K562 (cell line): ENCODE results near the gene CDSN. TPM values are rescaled to one million over a fixed set of nuclear protein-coding genes. Genes with fewer than 3 reads are reported as not detected.
A peak's percentile ranks its signal among the peaks of the same experiment; 100 is the strongest.

Experiments used
- CBFB ChIP-seq: sonication (generic); formaldehyde crosslinking; IDR thresholded peaks from 2 replicates; pipeline ENCODE4 v1.4.0; 2020; ENCODE audit warnings: mild to moderate bottlenecking, missing genetic modification reagents
- CREB3L1 ChIP-seq: fragments of 450-650 bp; IDR thresholded peaks from 2 replicates; pipeline ENCODE4 v1.6.1; 2014; ENCODE audit warnings: low read depth, mild to moderate bottlenecking, moderate library complexity, borderline replicate concordance
- CTBP1 ChIP-seq: fragments of 450-650 bp; IDR thresholded peaks from 2 replicates; pipeline ENCODE4 v1.6.1; 2016; ENCODE audit warnings: borderline replicate concordance
- EGR1 ChIP-seq: fragments of 450-650 bp; conservative IDR thresholded peaks from 2 replicates; pipeline ENCODE4 v1.6.1; 2017; ENCODE audit warnings: mild to moderate bottlenecking
- FOS ChIP-seq: IDR thresholded peaks from 3 replicates; pipeline ENCODE4 v1.6.1; 2011; ENCODE audit not compliant: insufficient read length; ENCODE audit errors: extremely low read depth
- FOXO4 ChIP-seq: fragments of 450-650 bp; formaldehyde crosslinking; IDR thresholded peaks from 2 replicates; pipeline ENCODE4 v1.4.0; 2020; ENCODE audit warnings: mild to moderate bottlenecking, moderate library complexity
- GTF2E2 ChIP-seq: fragments of 200-800 bp; sonication (Bioruptor generic); IDR thresholded peaks from 2 replicates; pipeline ENCODE4 v1.6.1; 2016; ENCODE audit warnings: missing genetic modification characterization, missing compliant biosample characterization
- HDAC2 ChIP-seq: fragments of 450-650 bp; IDR thresholded peaks from 2 replicates; pipeline ENCODE4 v1.6.1; 2016; ENCODE audit warnings: mild to moderate bottlenecking
- IFI16 ChIP-seq: fragments of 250-450 bp; sonication (Bioruptor Pico); IDR thresholded peaks from 2 replicates; pipeline ENCODE4 v2.1.2; 2022; ENCODE audit warnings: mild to moderate bottlenecking, inconsistent platforms
- MNT ChIP-seq, 2 experiments: fragments of 450-650 bp; conservative IDR thresholded peaks; 2 replicates each; pipeline ENCODE4 v1.6.1; 2017; ENCODE audit warnings: mild to moderate bottlenecking in 2 of 2, moderate library complexity in 2 of 2
- NEUROD1 ChIP-seq: fragments of 150-350 bp; IDR thresholded peaks from 2 replicates; pipeline ENCODE4 v1.6.1; 2014; ENCODE audit warnings: borderline replicate concordance, low read length, low read depth; ENCODE audit not compliant: partially characterized antibody
- RBM25 ChIP-seq: fragments of 200-400 bp; formaldehyde crosslinking; IDR thresholded peaks from 2 replicates; pipeline ENCODE4 v1.6.1; 2018; ENCODE audit warnings: low read length, low read depth, moderate library complexity; ENCODE audit not compliant: severe bottlenecking
- RHOXF2B ChIP-seq: fragments of 250-450 bp; sonication (Bioruptor Pico); conservative IDR thresholded peaks from 2 replicates; pipeline ENCODE4 v1.5.1; 2021
- SREBF1 ChIP-seq: fragments of 150-350 bp; IDR thresholded peaks from 2 replicates; pipeline ENCODE4 v1.6.1; 2014; ENCODE audit warnings: antibody characterized with exemption, low read depth, low read length, borderline replicate concordance
- TAF7 ChIP-seq: fragments of 450-650 bp; IDR thresholded peaks from 2 replicates; pipeline ENCODE4 v1.6.1; 2016; ENCODE audit warnings: missing genetic modification characterization, missing compliant biosample characterization
- ZNF140 ChIP-seq: fragments of 250-450 bp; sonication (Bioruptor Pico); IDR thresholded peaks from 2 replicates; pipeline ENCODE4 v1.8.0; 2021; ENCODE audit warnings: moderate library complexity, mild to moderate bottlenecking, inconsistent platforms
- polyA plus RNA-seq, 8 experiments: library from polyadenylated mRNA; depleted of rRNA in 4 of 8; stranded (reverse) in 5 of 8; unstranded in 3 of 8; fragments of >200 nt; fragmentation: Nextera tagmentation in 2 of 8; fragmentation: Illumina TruSeq in 1 of 8; extraction: Ambion mirVana in 2 of 8; extraction: Trizol in 1 of 8; gene quantifications; 2 replicates each; pipeline versions ENCODE4 v1.2.1 to v1.2.3, GENCODE V29; 2011 to 2014; ENCODE audit warnings: inconsistent platforms in 1 of 8, missing spikeins in 1 of 8
- total RNA-seq, 7 experiments: library from RNA; depleted of rRNA in 6 of 7; stranded (reverse); fragments of >200 nt in 6 of 7; fragmentation: Illumina TruSeq in 2 of 7; extraction: Trizol in 2 of 7; gene quantifications; 2 replicates each; pipeline versions ENCODE4 v1.2.1 to v1.2.3, GENCODE V29; 2011 to 2021; ENCODE audit warnings: low replicate concordance in 1 of 7
- TF ChIP-seq, protein P1 (sequence below): fragments of 250-450 bp; sonication (Bioruptor Pico); IDR thresholded peaks from 2 replicates; pipeline ENCODE4 v1.5.0; 2021; ENCODE audit warnings: mild to moderate bottlenecking, moderate library complexity
- TF ChIP-seq, protein P2 (sequence below): fragments of 250-450 bp; sonication (Bioruptor Pico); IDR thresholded peaks from 2 replicates; pipeline ENCODE4 v1.4.0; 2020; ENCODE audit warnings: mild to moderate bottlenecking

Gene CDSN
- total and polyA plus RNA-seq, 9 of the 15 experiments (the other 6 are each of a cell fraction or from before 2014, with no cell fraction given) = not detected

GRCh38 chr6:31158140-31158862, 38.1 kb upstream of the CDSN start, which contains the start of gene TCF19 (continued):
- TF ChIP-seq FOS = peak; percentile 99
- no peak for TF ChIP-seq GTF2E2
- TF ChIP-seq CREB3L1 = peak; percentile 60; the same call in 1 of the 2 replicates
- peak; percentile 73 to 92 for TF ChIP-seq MNT (conservative IDR thresholded peaks at IDR 0.05)
- TF ChIP-seq FOXO4 (CRISPR knock-in tag) = no peak
- peak; percentile 96 for TF ChIP-seq CTBP1
- peak; percentile 98 for TF ChIP-seq NEUROD1
- no peak for TF ChIP-seq ZNF140 (CRISPR knock-in tag)
- peak; percentile 95 for TF ChIP-seq EGR1
- TF ChIP-seq, protein P1, sequence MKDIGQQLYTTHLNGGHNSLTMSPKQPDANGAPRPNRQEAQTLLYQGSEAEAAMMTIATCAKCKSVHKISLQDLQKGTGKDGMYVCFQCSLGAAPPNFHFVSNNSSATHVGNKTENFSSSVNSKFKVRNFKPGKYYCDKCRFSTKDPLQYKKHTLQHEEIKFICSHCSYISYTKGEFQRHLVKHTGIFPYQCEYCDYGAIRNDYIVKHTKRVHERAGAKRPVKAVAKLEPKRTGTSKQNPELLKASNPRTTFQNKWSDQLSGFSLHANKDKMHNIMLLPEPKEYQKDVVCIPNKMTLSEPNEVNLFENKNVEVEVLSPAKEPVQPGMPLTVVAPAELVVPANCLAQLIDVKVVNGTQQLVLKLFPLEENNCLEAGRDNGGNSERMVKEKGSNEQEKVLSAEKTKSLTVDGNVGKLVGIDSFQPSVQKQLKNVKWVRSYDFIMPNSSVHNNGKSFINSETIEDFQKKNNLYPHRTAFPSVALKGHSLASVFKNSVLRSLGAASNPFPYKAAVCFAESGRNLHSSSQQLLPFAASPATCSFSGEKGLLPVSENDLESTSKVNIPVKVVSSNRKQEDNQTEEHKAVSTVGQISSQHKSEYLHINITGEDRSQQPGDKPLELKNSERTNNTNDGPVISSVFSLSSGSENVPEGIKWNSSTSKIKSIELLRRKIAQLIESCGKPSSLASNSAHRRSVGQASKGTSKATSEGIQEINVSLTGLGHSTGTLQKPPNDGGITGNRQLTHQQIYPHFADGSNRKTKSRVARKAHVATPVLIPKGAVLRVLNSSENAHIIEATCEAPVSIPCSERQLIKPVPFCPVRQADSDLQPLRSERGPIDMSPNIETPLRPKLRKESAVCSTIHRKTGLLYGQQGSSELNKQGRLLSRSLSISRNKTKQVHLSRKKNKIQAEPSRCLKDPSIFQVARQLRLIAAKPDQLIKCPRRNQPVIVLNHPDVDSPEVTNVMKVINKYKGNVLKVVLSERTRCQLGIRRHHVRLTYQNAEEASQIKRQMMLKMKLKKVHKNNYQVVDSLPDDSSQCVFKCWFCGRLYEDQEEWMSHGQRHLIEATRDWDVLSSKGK (CRISPR knock-in tag) = no peak
- no peak for TF ChIP-seq CBFB (CRISPR knock-in tag)
- TF ChIP-seq IFI16 (CRISPR knock-in tag) = no peak
- no peak for TF ChIP-seq RHOXF2B (CRISPR knock-in tag)
- 0 out of 2 replicates have a peak, but pooled peaks have one; percentile 53 for TF ChIP-seq TAF7 (tag)
- TF ChIP-seq SREBF1 = no peak
- TF ChIP-seq, protein P2, sequence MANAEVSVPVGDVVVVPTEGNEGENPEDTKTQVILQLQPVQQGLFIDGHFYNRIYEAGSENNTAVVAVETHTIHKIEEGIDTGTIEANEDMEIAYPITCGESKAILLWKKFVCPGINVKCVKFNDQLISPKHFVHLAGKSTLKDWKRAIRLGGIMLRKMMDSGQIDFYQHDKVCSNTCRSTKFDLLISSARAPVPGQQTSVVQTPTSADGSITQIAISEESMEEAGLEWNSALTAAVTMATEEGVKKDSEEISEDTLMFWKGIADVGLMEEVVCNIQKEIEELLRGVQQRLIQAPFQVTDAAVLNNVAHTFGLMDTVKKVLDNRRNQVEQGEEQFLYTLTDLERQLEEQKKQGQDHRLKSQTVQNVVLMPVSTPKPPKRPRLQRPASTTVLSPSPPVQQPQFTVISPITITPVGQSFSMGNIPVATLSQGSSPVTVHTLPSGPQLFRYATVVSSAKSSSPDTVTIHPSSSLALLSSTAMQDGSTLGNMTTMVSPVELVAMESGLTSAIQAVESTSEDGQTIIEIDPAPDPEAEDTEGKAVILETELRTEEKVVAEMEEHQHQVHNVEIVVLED (CRISPR knock-in tag) = no peak
- TF ChIP-seq HDAC2 = peak; percentile 81
- TF ChIP-seq RBM25 = peak; percentile 99
